Gastroesophageal sphincter (tissue), 4 donors: Measurements from ENCODE around the gene GMDS. TPM values are rescaled to one million over a fixed set of nuclear protein-coding genes. Genes with fewer than 3 reads are reported as not detected.

Experiments used
- ATAC-seq: fragments of 150-250 bp; one replicate; pipeline ENCODE4 v1.9.1; 2016; ENCODE audit warnings: mild to moderate bottlenecking, moderate library complexity
- H3K27ac ChIP-seq, 4 donors: fragments of 200-600 bp; sonication (generic) in 3 of 4; 1 replicate in 3 of 4; 2 replicates in 1 of 4; pipeline ENCODE4 v1.5.1; 2016 to 2019
- H3K27me3 ChIP-seq: fragments of 200-600 bp; sonication (generic); one replicate; pipeline ENCODE4 v1.5.1; 2019
- H3K36me3 ChIP-seq, 2 donors: fragments of 200-600 bp; sonication (generic); one replicate each; pipeline ENCODE4 v1.5.1; 2019; ENCODE audit warnings: control low read depth in 1 of 2
- H3K4me1 ChIP-seq, 3 donors: fragments of 200-600 bp; sonication (generic); 1 replicate in 2 of 3; 2 replicates in 1 of 3; pipeline ENCODE4 v1.5.1; 2016 to 2019; ENCODE audit warnings: control low read depth in 2 of 3
- H3K4me3 ChIP-seq, 2 donors: fragments of 200-600 bp; sonication (generic); one replicate each; pipeline ENCODE4 v1.5.1; 2019; ENCODE audit warnings: mild to moderate bottlenecking in 1 of 2, moderate library complexity in 1 of 2
- H3K9me3 ChIP-seq, 3 donors: fragments of 200-600 bp; sonication (generic); one replicate each; pipeline ENCODE4 v1.5.1; 2017 to 2019; ENCODE audit warnings: control low read depth in 2 of 3
- CTCF ChIP-seq, 4 experiments: fragments of 200-600 bp in 2 of 4; fragments of 450-650 bp in 2 of 4; sonication (generic) in 1 of 4; IDR thresholded peaks; one replicate each; pipeline ENCODE4 v1.5.1; 2017 to 2019; ENCODE audit warnings: antibody characterized with exemption in 4 of 4, mild to moderate bottlenecking in 2 of 4, moderate library complexity in 2 of 4
- EP300 ChIP-seq: sonication (generic); formaldehyde crosslinking; IDR thresholded peaks from one replicate; pipeline ENCODE4 v1.6.1; 2017; ENCODE audit warnings: antibody characterized with exemption, mild to moderate bottlenecking
- POLR2A ChIP-seq, 2 donors: fragments of 450-650 bp; IDR thresholded peaks; one replicate each; pipeline ENCODE4 v1.6.1; 2017; ENCODE audit warnings: antibody characterized with exemption in 2 of 2, mild to moderate bottlenecking in 2 of 2, moderate library complexity in 1 of 2
- POLR2AphosphoS5 ChIP-seq: sonication (generic); formaldehyde crosslinking; IDR thresholded peaks from one replicate; pipeline ENCODE4 v1.6.1; 2017; ENCODE audit warnings: antibody characterized with exemption
- WGBS, 2 donors: methylation state at CpG; one replicate each; pipeline ENCODE4 v1.1.5; 2018; ENCODE audit warnings: low coverage in 1 of 2; 5-methylcytosine and 5-hydroxymethylcytosine counted together
- total RNA-seq, 4 donors: library from RNA; depleted of rRNA; stranded (reverse); fragments of >200 nt; gene quantifications; one replicate each; pipeline ENCODE4 v1.1.0, GENCODE V29; 2016

Gene GMDS
- total RNA-seq, 4 donors from 2014 or later: 5.0 to 14.7 (median 6.4) TPM

GRCh38 chr6:2109796-2110195 is 135.6 kb downstream of the GMDS start:
- no peak overlapping the region for H3K4me3 ChIP-seq
- H3K27ac ChIP-seq: no peak overlapping the region
- TF ChIP-seq CTCF (IDR thresholded peaks at IDR 0.05) (no peak), EP300 (no peak)
- no peaks in the 10 kb centered on the region for H3K36me3 ChIP-seq
- H3K9me3 ChIP-seq: no peaks in the 10 kb centered on the region
- 90 to 94% methylated on average over 4 of the region's 5 CpGs for WGBS, 2 donors
- no peaks in the 10 kb centered on the region for H3K27me3 ChIP-seq
- peaks cover 0 to 7% (median 0%) of the 10 kb centered on the region in 3 donors for H3K4me1 ChIP-seq
- no peak for ATAC-seq

DNA sequence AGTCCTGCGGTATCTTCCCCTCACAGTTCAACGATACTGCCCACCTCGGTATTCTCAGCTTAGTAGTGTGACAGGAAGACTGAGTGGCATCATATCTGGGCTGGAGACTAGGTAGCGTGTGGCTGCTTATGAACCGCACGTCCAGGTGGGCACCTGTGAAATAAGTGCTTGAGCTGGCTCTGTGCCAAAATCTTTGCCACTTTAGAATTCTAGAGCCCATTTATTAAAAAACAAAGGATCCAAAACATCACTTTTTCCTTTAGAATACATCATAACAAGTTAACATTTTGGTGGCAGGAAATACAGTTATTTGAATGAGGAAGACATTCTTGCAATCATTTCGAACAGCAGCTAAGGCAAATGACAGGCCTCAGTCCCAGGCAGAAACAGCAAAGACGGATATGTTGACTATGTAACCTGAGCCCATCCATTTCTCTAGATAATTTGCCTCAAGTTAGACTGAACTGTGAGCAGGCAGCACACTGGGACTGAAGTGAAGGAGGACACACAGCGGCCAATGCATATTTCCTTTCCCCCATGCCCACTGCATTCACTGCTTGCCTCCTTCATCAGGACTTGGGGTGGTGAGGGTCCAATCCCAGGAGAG is 136.6 kb downstream of the GMDS start:
- Histone ChIP-seq H3K27me3 (no peaks in the 10 kb centered on the region), H3K4me1 (peaks cover 0 to 7% (median 0%) of the 10 kb centered on the region in 3 donors), H3K9me3 (no peaks in the 10 kb centered on the region), H3K4me3 (no peak overlapping the region), H3K36me3 (no peaks in the 10 kb centered on the region), H3K27ac (no peak overlapping the region)
- 92% methylated on average over 6 to 9 of the region's 9 CpGs for WGBS, 2 donors
- TF ChIP-seq POLR2AphosphoS5 (no peak), POLR2A (IDR thresholded peaks at IDR 0.05) (no peak), CTCF (IDR thresholded peaks at IDR 0.05) (no peak), EP300 (no peak)
- no peak for ATAC-seq

DNA sequence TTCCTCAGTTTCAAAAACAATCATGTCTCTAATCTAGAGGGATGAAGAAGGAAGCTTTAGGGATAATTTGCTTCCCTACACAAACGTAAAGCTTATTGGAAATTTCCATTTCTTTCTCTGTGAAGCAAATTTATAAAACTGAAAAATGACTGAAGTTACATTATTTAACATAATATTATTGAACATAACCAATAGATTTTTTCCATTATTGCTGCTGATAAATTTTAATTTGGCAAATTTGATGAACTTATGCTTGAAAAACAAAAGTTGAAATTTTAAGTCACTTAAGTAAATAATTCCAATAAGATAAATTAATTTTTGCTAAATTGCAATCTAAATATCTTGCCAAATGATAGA is 140.9 kb downstream of the GMDS start:
- 26 to 31% methylated on average over 1 of the region's 1 CpG for WGBS, 2 donors
- H3K4me1 ChIP-seq: no peaks in the 10 kb centered on the region
- H3K36me3 ChIP-seq: no peaks in the 10 kb centered on the region
- ATAC-seq: no peak
- H3K9me3 ChIP-seq: no peaks in the 10 kb centered on the region
- no peak overlapping the region for H3K4me3 ChIP-seq
- H3K27me3 ChIP-seq: no peaks in the 10 kb centered on the region
- TF ChIP-seq CTCF (IDR thresholded peaks at IDR 0.05): no peak
- no peak for TF ChIP-seq POLR2AphosphoS5
- no peak for TF ChIP-seq POLR2A (IDR thresholded peaks at IDR 0.05)
- TF ChIP-seq EP300: no peak
- no peak overlapping the region for H3K27ac ChIP-seq

DNA sequence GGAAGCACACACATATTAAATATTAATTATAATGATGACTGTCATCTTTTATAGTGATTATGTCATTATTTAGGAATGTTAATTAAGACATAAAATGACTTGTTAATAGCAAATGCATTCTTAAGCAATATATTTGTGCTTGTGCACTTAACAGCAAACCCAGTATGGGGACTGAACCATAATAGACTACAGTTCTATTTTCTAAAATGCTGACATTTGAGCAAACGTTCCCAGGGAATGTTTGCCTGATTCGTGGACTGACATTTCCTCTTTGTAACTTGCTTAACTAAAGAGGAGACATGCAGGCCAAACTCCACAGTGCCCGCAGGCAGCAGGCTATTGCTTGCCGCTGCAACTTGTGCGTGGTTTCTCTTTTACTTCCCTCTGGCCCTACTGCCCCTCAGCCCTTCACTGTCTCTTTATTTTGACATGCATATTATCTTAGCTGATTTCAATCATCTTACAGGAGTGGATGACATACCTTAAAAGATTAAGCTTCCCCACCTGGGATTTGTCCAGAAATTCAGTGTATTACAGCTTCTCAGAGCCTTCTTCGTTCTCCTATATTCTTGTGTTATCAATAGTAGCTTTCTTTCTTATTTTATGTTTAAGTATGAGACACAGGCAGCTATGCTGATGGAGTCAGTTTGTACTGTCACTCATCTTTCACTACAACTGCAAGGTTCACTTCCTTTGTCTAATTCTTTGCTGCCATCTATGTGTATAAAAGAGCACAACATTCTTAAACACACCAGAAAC is 141.5 kb downstream of the GMDS start:
- no peak for ATAC-seq
- Histone ChIP-seq H3K27me3 (no peaks in the 10 kb centered on the region), H3K27ac (no peak overlapping the region), H3K9me3 (no peaks in the 10 kb centered on the region), H3K4me1 (no peaks in the 10 kb centered on the region), H3K4me3 (no peak overlapping the region), H3K36me3 (no peaks in the 10 kb centered on the region)
- 62 to 64% methylated on average over 6 of the region's 6 CpGs for WGBS, 2 donors
- TF ChIP-seq POLR2A (IDR thresholded peaks at IDR 0.05) (no peak), EP300 (no peak), POLR2AphosphoS5 (no peak), CTCF (IDR thresholded peaks at IDR 0.05) (peak; percentile 15 to 58 (median 38))

GRCh38 chr6:2102966-2103365 is 142.4 kb downstream of the GMDS start:
- Histone ChIP-seq H3K36me3 (no peaks in the 10 kb centered on the region), H3K27ac (no peak overlapping the region), H3K9me3 (no peaks in the 10 kb centered on the region), H3K27me3 (no peaks in the 10 kb centered on the region), H3K4me1 (no peaks in the 10 kb centered on the region), H3K4me3 (no peak overlapping the region)
- ATAC-seq: no peak
- no peak for TF ChIP-seq POLR2AphosphoS5
- no peak for TF ChIP-seq POLR2A (IDR thresholded peaks at IDR 0.05)
- no peak for TF ChIP-seq CTCF (IDR thresholded peaks at IDR 0.05)
- no peak for TF ChIP-seq EP300
- 94 to 95% methylated on average over 5 of the region's 5 CpGs for WGBS, 2 donors
